Measurements from ENCODE around the gene FBXO40.

FBXO40 gene, protein sequence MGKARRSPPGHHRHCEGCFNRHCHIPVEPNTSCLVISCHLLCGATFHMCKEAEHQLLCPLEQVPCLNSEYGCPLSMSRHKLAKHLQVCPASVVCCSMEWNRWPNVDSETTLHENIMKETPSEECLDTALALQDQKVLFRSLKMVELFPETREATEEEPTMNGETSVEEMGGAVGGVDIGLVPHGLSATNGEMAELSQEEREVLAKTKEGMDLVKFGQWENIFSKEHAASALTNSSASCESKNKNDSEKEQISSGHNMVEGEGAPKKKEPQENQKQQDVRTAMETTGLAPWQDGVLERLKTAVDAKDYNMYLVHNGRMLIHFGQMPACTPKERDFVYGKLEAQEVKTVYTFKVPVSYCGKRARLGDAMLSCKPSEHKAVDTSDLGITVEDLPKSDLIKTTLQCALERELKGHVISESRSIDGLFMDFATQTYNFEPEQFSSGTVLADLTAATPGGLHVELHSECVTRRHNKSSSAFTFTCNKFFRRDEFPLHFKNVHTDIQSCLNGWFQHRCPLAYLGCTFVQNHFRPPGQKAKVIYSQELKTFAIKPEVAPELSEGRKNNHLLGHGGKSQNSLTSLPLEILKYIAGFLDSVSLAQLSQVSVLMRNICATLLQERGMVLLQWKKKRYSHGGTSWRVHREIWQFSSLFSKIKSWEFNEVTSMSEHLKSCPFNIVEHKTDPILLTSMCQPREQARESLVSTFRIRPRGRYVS

DNA sequence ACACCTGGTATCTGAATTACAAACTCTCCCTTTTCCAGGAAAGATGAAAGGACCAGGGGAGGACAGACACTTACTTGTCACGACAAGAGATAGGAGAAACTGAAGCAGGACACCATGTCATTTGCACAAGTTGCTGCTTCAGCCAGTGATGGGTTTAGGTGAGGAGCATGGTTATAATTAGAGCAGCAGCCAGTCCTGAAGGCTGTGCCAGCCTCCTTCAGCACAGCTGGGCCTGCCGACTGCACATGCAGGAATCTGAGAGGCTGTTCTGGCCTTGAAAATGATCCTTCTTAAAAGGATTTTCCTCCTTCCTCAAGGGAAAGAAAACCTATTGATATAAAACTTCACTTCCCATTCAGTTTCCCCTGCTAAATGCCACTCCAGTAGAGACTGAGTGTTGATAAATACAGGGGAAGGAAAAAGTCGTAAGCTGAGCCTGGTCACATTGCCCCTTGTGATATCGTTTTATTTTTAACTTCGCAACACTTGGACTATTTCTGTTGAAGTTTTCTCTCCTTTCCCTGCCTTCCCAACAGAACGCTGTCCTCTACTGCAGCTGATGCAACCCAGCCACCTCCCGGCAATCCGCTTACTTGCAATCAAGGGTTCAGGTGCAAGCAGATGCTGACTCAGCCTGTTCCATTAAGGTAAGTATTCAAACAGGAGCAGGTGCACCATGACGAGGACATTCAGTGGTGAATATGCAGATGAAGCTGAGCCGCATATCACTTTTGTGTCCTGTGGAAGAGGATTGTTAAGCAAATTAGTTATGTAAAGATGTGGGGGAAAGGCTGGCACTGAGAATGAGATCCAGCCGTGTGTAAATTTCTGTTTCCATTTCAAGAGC lies at the start of gene FBXO40:
TSS of gene FBXO40 (plus strand) at position 524 of the 847 bp plus-strand sequence. CDS start 27,197 bp downstream, outside the sequence.
- peak; percentile 63 for DNase-seq (ENCODE audit: low read depth)
- no peak within 1 kb of the TSS for H3K4me3 ChIP-seq (ENCODE audit: low read length)
- TF ChIP-seq, protein P1, sequence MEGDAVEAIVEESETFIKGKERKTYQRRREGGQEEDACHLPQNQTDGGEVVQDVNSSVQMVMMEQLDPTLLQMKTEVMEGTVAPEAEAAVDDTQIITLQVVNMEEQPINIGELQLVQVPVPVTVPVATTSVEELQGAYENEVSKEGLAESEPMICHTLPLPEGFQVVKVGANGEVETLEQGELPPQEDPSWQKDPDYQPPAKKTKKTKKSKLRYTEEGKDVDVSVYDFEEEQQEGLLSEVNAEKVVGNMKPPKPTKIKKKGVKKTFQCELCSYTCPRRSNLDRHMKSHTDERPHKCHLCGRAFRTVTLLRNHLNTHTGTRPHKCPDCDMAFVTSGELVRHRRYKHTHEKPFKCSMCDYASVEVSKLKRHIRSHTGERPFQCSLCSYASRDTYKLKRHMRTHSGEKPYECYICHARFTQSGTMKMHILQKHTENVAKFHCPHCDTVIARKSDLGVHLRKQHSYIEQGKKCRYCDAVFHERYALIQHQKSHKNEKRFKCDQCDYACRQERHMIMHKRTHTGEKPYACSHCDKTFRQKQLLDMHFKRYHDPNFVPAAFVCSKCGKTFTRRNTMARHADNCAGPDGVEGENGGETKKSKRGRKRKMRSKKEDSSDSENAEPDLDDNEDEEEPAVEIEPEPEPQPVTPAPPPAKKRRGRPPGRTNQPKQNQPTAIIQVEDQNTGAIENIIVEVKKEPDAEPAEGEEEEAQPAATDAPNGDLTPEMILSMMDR (IDR thresholded peaks at IDR 0.05; ENCODE audit: insufficient read depth, low read depth, low read length, missing control alignments): peak; percentile 32

- DNase-seq (ENCODE audit: low read depth): no peak
Measured at GRCh38 chr3:121545049-121545573, 48.1 kb upstream of the FBXO40 start.

DNA sequence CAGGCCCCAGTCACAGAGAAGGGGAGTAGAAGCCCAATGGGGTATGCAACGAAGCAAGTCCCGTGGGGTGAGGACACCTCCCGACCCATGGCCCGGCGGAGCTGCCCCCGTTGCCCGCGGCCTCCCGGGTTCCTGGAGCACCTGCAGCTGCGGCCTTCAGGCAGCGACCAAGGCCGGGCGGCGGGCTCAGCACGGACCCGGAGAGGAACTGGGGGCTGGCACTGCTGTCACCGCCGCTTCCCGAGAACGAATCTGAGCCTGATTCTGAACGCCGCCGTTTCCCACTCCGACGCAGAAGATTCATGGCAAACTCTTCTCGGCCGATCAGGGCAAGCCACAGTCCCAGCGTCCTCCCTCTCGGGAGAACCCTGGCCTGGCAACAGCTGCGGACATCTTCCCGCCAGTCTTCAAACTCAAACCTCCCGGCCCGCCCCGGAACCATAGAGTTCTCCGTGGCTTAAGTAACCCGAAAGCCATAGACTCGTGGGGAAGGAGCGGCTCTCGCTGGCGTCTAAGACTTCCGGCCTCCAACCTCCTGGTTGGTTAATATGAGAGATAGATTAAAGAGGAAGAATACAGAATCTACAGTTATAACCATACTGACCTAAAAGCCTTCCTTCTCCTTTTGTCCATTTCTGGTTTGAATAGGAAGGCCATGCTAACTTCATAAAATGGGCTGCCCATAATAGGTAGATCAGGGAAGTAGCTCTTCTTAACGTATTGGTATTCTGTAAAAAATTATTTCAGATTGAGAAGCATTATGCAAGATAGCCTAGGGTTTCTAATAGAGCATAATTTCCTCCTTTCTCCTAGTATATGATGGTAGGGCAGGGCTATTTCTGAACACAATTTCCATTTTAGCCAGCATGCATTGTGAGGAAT lies 47.4 kb upstream of the FBXO40 start, which contains the start of gene POLQ:
TSS of gene POLQ (minus strand) at position 415 of the 882 bp plus-strand sequence. CDS start at position 304, 111 bp downstream.
- peak within 1 kb of the TSS; percentile 79 for H3K4me3 ChIP-seq (ENCODE audit: low read length)
- TF ChIP-seq, protein P1 (IDR thresholded peaks at IDR 0.05; ENCODE audit: insufficient read depth, low read depth, low read length, missing control alignments): no peak
- peak; percentile 98 for DNase-seq (ENCODE audit: low read depth)

More at GRCh38 chr3:121545049-121545573, 48.1 kb upstream of the FBXO40 start:
- TF ChIP-seq, protein P1 (IDR thresholded peaks at IDR 0.05; ENCODE audit: insufficient read depth, low read depth, low read length, missing control alignments): no peak
- peak overlapping the region; percentile 79 for H3K4me3 ChIP-seq (ENCODE audit: low read length)

- DNase-seq (ENCODE audit: low read depth): no peak
- no peak overlapping the region for H3K4me3 ChIP-seq (ENCODE audit: low read length)
- TF ChIP-seq, protein P1 (IDR thresholded peaks at IDR 0.05; ENCODE audit: insufficient read depth, low read depth, low read length, missing control alignments): no peak
Measured at GRCh38 chr3:121552379-121552778, 40.8 kb upstream of the FBXO40 start.

GRCh38 chr3:121552797-121553196 lies 40.4 kb upstream of the FBXO40 start:
- H3K4me3 ChIP-seq (ENCODE audit: low read length): no peak overlapping the region
- TF ChIP-seq, protein P1 (IDR thresholded peaks at IDR 0.05; ENCODE audit: insufficient read depth, low read depth, low read length, missing control alignments): no peak
- no peak for DNase-seq (ENCODE audit: low read depth)
